ENCODE data around the gene INSIG1.

The INSIG1 gene

GRCh38 chr7:155279787-155280445, 17.8 kb upstream of the INSIG1 start:
- H3K27me3 ChIP-seq (ENCODE audit: control insufficient read depth, insufficient read depth, low read length), result no peaks in the 10 kb centered on the region
- no peaks in the 10 kb centered on the region for H3K4me1 ChIP-seq (ENCODE audit: control insufficient read depth, low read depth, low read length)
- H3K9me3 ChIP-seq (ENCODE audit: control insufficient read depth, low read depth, low read length), result no peaks in the 10 kb centered on the region
- H3K4me3 ChIP-seq (ENCODE audit: low read length), result no peak overlapping the region
- H3K36me3 ChIP-seq (ENCODE audit: control insufficient read depth, low read depth, low read length), result no peaks in the 10 kb centered on the region
- H3K27ac ChIP-seq (ENCODE audit: low read length), result no peak overlapping the region
- no peak overlapping the region for H3K9ac ChIP-seq (ENCODE audit: low read length)

- no peak overlapping the region for H3K27ac ChIP-seq (ENCODE audit: low read length)
- H3K9ac ChIP-seq (ENCODE audit: low read length), result no peak overlapping the region
- no peak overlapping the region for H3K4me3 ChIP-seq (ENCODE audit: low read length)
- H3K36me3 ChIP-seq (ENCODE audit: control insufficient read depth, low read depth, low read length), result no peaks in the 10 kb centered on the region
- no peaks in the 10 kb centered on the region for H3K9me3 ChIP-seq (ENCODE audit: control insufficient read depth, low read depth, low read length)
- no peaks in the 10 kb centered on the region for H3K27me3 ChIP-seq (ENCODE audit: control insufficient read depth, insufficient read depth, low read length)
- no peaks in the 10 kb centered on the region for H3K4me1 ChIP-seq (ENCODE audit: control insufficient read depth, low read depth, low read length)
Measured at GRCh38 chr7:155280446-155281397, 17.0 kb upstream of the INSIG1 start.

GRCh38 chr7:155281398-155281969, 16.2 kb upstream of the INSIG1 start:
- Histone ChIP-seq H3K4me3 (ENCODE audit: low read length) (no peak overlapping the region), H3K9me3 (ENCODE audit: control insufficient read depth, low read depth, low read length) (no peaks in the 10 kb centered on the region), H3K4me1 (ENCODE audit: control insufficient read depth, low read depth, low read length) (no peaks in the 10 kb centered on the region), H3K9ac (ENCODE audit: low read length) (no peak overlapping the region), H3K27ac (ENCODE audit: low read length) (no peak overlapping the region), H3K27me3 (ENCODE audit: control insufficient read depth, insufficient read depth, low read length) (no peaks in the 10 kb centered on the region), H3K36me3 (ENCODE audit: control insufficient read depth, low read depth, low read length) (no peaks in the 10 kb centered on the region)

- H3K4me1 ChIP-seq (ENCODE audit: control insufficient read depth, low read depth, low read length), result no peaks in the 10 kb centered on the region
- no peak overlapping the region for H3K4me3 ChIP-seq (ENCODE audit: low read length)
- H3K36me3 ChIP-seq (ENCODE audit: control insufficient read depth, low read depth, low read length), result no peaks in the 10 kb centered on the region
- H3K9ac ChIP-seq (ENCODE audit: low read length), result no peak overlapping the region
- H3K27ac ChIP-seq (ENCODE audit: low read length), result no peak overlapping the region
- no peaks in the 10 kb centered on the region for H3K27me3 ChIP-seq (ENCODE audit: control insufficient read depth, insufficient read depth, low read length)
- no peaks in the 10 kb centered on the region for H3K9me3 ChIP-seq (ENCODE audit: control insufficient read depth, low read depth, low read length)
Measured at GRCh38 chr7:155282671-155283070, 15.0 kb upstream of the INSIG1 start.

- no peaks in the 10 kb centered on the region for H3K27me3 ChIP-seq (ENCODE audit: control insufficient read depth, insufficient read depth, low read length)
- H3K4me3 ChIP-seq (ENCODE audit: low read length), result no peak overlapping the region
- no peaks in the 10 kb centered on the region for H3K9me3 ChIP-seq (ENCODE audit: control insufficient read depth, low read depth, low read length)
- no peaks in the 10 kb centered on the region for H3K4me1 ChIP-seq (ENCODE audit: control insufficient read depth, low read depth, low read length)
- H3K36me3 ChIP-seq (ENCODE audit: control insufficient read depth, low read depth, low read length), result no peaks in the 10 kb centered on the region
- no peak overlapping the region for H3K9ac ChIP-seq (ENCODE audit: low read length)
- no peak overlapping the region for H3K27ac ChIP-seq (ENCODE audit: low read length)
Measured at GRCh38 chr7:155283565-155284194, 14.0 kb upstream of the INSIG1 start.

- no peaks in the 10 kb centered on the region for H3K27me3 ChIP-seq (ENCODE audit: control insufficient read depth, insufficient read depth, low read length)
- no peak overlapping the region for H3K27ac ChIP-seq (ENCODE audit: low read length)
- H3K9ac ChIP-seq (ENCODE audit: low read length), result no peak overlapping the region
- no peak overlapping the region for H3K4me3 ChIP-seq (ENCODE audit: low read length)
- H3K4me1 ChIP-seq (ENCODE audit: control insufficient read depth, low read depth, low read length), result no peaks in the 10 kb centered on the region
- H3K9me3 ChIP-seq (ENCODE audit: control insufficient read depth, low read depth, low read length), result no peaks in the 10 kb centered on the region
- no peaks in the 10 kb centered on the region for H3K36me3 ChIP-seq (ENCODE audit: control insufficient read depth, low read depth, low read length)
Measured at GRCh38 chr7:155284496-155285274, 13.0 kb upstream of the INSIG1 start.

- Histone ChIP-seq H3K36me3 (ENCODE audit: control insufficient read depth, low read depth, low read length) (no peaks in the 10 kb centered on the region), H3K9me3 (ENCODE audit: control insufficient read depth, low read depth, low read length) (no peaks in the 10 kb centered on the region), H3K4me1 (ENCODE audit: control insufficient read depth, low read depth, low read length) (no peaks in the 10 kb centered on the region), H3K27me3 (ENCODE audit: control insufficient read depth, insufficient read depth, low read length) (no peaks in the 10 kb centered on the region), H3K9ac (ENCODE audit: low read length) (no peak overlapping the region), H3K4me3 (ENCODE audit: low read length) (no peak overlapping the region), H3K27ac (ENCODE audit: low read length) (no peak overlapping the region)
Measured at GRCh38 chr7:155285423-155285822, 12.3 kb upstream of the INSIG1 start.

GRCh38 chr7:155285833-155286232, 11.8 kb upstream of the INSIG1 start:
- no peaks in the 10 kb centered on the region for H3K9me3 ChIP-seq (ENCODE audit: control insufficient read depth, low read depth, low read length)
- no peaks in the 10 kb centered on the region for H3K27me3 ChIP-seq (ENCODE audit: control insufficient read depth, insufficient read depth, low read length)
- H3K9ac ChIP-seq (ENCODE audit: low read length), result no peak overlapping the region

GRCh38 chr7:155286686-155287085, 11.0 kb upstream of the INSIG1 start:
- Histone ChIP-seq H3K36me3 (ENCODE audit: control insufficient read depth, low read depth, low read length) (no peaks in the 10 kb centered on the region), H3K4me1 (ENCODE audit: control insufficient read depth, low read depth, low read length) (no peaks in the 10 kb centered on the region), H3K27me3 (ENCODE audit: control insufficient read depth, insufficient read depth, low read length) (no peaks in the 10 kb centered on the region), H3K9me3 (ENCODE audit: control insufficient read depth, low read depth, low read length) (no peaks in the 10 kb centered on the region), H3K27ac (ENCODE audit: low read length) (no peak overlapping the region), H3K4me3 (ENCODE audit: low read length) (no peak overlapping the region), H3K9ac (ENCODE audit: low read length) (no peak overlapping the region)

More at GRCh38 chr7:155285833-155286232, 11.8 kb upstream of the INSIG1 start:
- H3K27ac ChIP-seq (ENCODE audit: low read length), result no peak overlapping the region
- no peak overlapping the region for H3K4me3 ChIP-seq (ENCODE audit: low read length)
- no peaks in the 10 kb centered on the region for H3K4me1 ChIP-seq (ENCODE audit: control insufficient read depth, low read depth, low read length)
- H3K36me3 ChIP-seq (ENCODE audit: control insufficient read depth, low read depth, low read length), result no peaks in the 10 kb centered on the region

GRCh38 chr7:155287284-155287935, 10.3 kb upstream of the INSIG1 start:
- H3K27me3 ChIP-seq (ENCODE audit: control insufficient read depth, insufficient read depth, low read length), result no peaks in the 10 kb centered on the region
- no peaks in the 10 kb centered on the region for H3K4me1 ChIP-seq (ENCODE audit: control insufficient read depth, low read depth, low read length)
- H3K4me3 ChIP-seq (ENCODE audit: low read length), result no peak overlapping the region
- H3K9ac ChIP-seq (ENCODE audit: low read length), result no peak overlapping the region
- H3K36me3 ChIP-seq (ENCODE audit: control insufficient read depth, low read depth, low read length), result no peaks in the 10 kb centered on the region
- no peaks in the 10 kb centered on the region for H3K9me3 ChIP-seq (ENCODE audit: control insufficient read depth, low read depth, low read length)
- H3K27ac ChIP-seq (ENCODE audit: low read length), result no peak overlapping the region

Measured in iPS-18a (cell line).